ENCODE results near the gene CCN5.

CCN5 gene

GRCh38 chr20:44678990-44679611 is 36.1 kb upstream of the CCN5 start:
- Histone ChIP-seq H3K27me3 (ENCODE audit: insufficient read depth, poor library complexity, severe bottlenecking) (no peaks in the 10 kb centered on the region), H3K36me3 (ENCODE audit: low read depth) (no peaks in the 10 kb centered on the region), H3K9me3 (ENCODE audit: severe bottlenecking) (no peaks in the 10 kb centered on the region), H3K27ac (ENCODE audit: poor library complexity, severe bottlenecking) (peak overlapping the region; percentile 3), H3K4me1 (ENCODE audit: insufficient read depth, poor library complexity, severe bottlenecking) (peaks cover 11% of the 10 kb centered on the region), H3K4me3 (ENCODE audit: severe bottlenecking) (no peak overlapping the region)
- TF ChIP-seq, protein P1, sequence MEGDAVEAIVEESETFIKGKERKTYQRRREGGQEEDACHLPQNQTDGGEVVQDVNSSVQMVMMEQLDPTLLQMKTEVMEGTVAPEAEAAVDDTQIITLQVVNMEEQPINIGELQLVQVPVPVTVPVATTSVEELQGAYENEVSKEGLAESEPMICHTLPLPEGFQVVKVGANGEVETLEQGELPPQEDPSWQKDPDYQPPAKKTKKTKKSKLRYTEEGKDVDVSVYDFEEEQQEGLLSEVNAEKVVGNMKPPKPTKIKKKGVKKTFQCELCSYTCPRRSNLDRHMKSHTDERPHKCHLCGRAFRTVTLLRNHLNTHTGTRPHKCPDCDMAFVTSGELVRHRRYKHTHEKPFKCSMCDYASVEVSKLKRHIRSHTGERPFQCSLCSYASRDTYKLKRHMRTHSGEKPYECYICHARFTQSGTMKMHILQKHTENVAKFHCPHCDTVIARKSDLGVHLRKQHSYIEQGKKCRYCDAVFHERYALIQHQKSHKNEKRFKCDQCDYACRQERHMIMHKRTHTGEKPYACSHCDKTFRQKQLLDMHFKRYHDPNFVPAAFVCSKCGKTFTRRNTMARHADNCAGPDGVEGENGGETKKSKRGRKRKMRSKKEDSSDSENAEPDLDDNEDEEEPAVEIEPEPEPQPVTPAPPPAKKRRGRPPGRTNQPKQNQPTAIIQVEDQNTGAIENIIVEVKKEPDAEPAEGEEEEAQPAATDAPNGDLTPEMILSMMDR (IDR thresholded peaks at IDR 0.05; ENCODE audit: poor library complexity, severe bottlenecking): no peak
- DNase-seq (ENCODE audit: low spot score): no peak
- ATAC-seq (ENCODE audit: low read depth): no peak

GRCh38 chr20:44681796-44682566 is 33.2 kb upstream of the CCN5 start:
- DNase-seq (ENCODE audit: low spot score): no peak
- H3K4me1 ChIP-seq (ENCODE audit: insufficient read depth, poor library complexity, severe bottlenecking): peaks cover 11% of the 10 kb centered on the region
- H3K9me3 ChIP-seq (ENCODE audit: severe bottlenecking): no peaks in the 10 kb centered on the region
- no peak overlapping the region for H3K4me3 ChIP-seq (ENCODE audit: severe bottlenecking)
- H3K36me3 ChIP-seq (ENCODE audit: low read depth): no peaks in the 10 kb centered on the region
- no peaks in the 10 kb centered on the region for H3K27me3 ChIP-seq (ENCODE audit: insufficient read depth, poor library complexity, severe bottlenecking)
- no peak for ATAC-seq (ENCODE audit: low read depth)
- TF ChIP-seq, protein P1 (IDR thresholded peaks at IDR 0.05; ENCODE audit: poor library complexity, severe bottlenecking): no peak
- H3K27ac ChIP-seq (ENCODE audit: poor library complexity, severe bottlenecking): no peak overlapping the region

- H3K4me1 ChIP-seq (ENCODE audit: insufficient read depth, poor library complexity, severe bottlenecking): peaks cover 2% of the 10 kb centered on the region
- H3K9me3 ChIP-seq (ENCODE audit: severe bottlenecking): no peaks in the 10 kb centered on the region
- peak; percentile 84 for ATAC-seq (ENCODE audit: low read depth)
- no peaks in the 10 kb centered on the region for H3K36me3 ChIP-seq (ENCODE audit: low read depth)
- H3K4me3 ChIP-seq (ENCODE audit: severe bottlenecking): no peak overlapping the region
- no peak overlapping the region for H3K27ac ChIP-seq (ENCODE audit: poor library complexity, severe bottlenecking)
- DNase-seq (ENCODE audit: low spot score): peak; percentile 83
- TF ChIP-seq, protein P1 (IDR thresholded peaks at IDR 0.05; ENCODE audit: poor library complexity, severe bottlenecking): peak; percentile 100
- no peaks in the 10 kb centered on the region for H3K27me3 ChIP-seq (ENCODE audit: insufficient read depth, poor library complexity, severe bottlenecking)
These were observed 31.7 kb upstream of the CCN5 start for GRCh38 chr20:44683263-44684046.

DNA sequence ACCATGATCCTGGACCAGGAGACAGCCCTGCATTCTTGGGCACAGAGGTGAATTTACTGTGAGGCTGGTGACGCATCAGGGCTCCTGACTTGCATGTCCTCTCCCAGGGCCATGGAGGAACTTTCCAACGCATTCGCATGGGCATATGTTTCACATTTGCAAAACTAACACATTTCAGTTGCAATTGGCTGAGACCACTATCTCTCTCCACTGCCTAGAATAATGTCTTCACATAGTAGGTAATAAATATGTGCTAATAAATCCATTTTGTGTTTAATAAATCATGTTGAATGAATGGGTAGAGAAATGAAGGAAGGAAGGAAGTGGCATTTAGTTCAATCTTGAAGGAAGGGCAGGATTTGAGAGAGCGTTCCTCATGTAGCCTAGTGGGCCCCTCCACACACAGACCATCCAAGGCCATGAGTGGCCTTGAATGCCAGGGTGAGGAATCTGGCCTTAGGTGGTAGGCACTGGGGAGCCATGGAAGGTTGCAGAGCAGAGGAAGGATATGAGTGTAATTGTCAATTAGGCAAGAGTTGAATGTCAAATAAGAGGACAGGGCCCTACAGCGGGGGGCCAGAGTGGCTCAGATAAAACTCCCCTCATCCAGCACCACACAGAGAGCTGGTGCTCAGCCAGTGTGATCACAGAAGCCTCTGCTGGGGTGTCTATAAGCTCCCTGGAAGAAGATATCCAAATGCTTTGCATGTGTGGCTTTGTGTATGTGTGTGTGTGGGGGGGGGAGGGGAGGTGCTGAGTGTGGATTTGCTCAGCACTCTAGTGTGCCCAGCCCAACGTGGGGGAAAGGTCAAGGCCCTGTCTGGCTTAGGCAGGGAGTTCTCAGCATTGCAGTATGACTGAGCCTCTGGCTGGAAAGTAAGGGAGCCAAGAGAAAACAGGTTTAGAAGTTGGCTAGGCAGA is 30.9 kb upstream of the CCN5 start:
- ATAC-seq (ENCODE audit: low read depth) (peak; percentile 2; the same call in 1 of the 3 replicates), DNase-seq (ENCODE audit: low spot score) (peak; percentile 70)
- Histone ChIP-seq H3K27me3 (ENCODE audit: insufficient read depth, poor library complexity, severe bottlenecking) (no peaks in the 10 kb centered on the region), H3K4me3 (ENCODE audit: severe bottlenecking) (no peak overlapping the region), H3K27ac (ENCODE audit: poor library complexity, severe bottlenecking) (no peak overlapping the region), H3K36me3 (ENCODE audit: low read depth) (no peaks in the 10 kb centered on the region), H3K9me3 (ENCODE audit: severe bottlenecking) (no peaks in the 10 kb centered on the region), H3K4me1 (ENCODE audit: insufficient read depth, poor library complexity, severe bottlenecking) (no peaks in the 10 kb centered on the region)
- TF ChIP-seq, protein P1 (IDR thresholded peaks at IDR 0.05; ENCODE audit: poor library complexity, severe bottlenecking): no peak

Measured in RWPE2 (cell line).